GM12878 (cell line): ENCODE results near the gene LAMA4. TPM values are rescaled to one million over a fixed set of nuclear protein-coding genes. Genes with fewer than 3 reads are reported as not detected.

ENCODE experiments used
- ATAC-seq: fragments of 200-7000 bp; cut with Tn5 transposase; 3 replicates; pipeline ENCODE4 v1.9.1; 2020; ENCODE audit warnings: mild to moderate bottlenecking, moderate library complexity
- BruUV-seq: library from RNA; stranded (reverse); fragments of 400-500 nt; replicated peaks from 2 replicates; lab custom pipeline; 2021; lab: Mats Ljungman, UMichigan
- CTCF ChIA-PET: fragments of 300-600 bp; sonication (Branson Sonifier 250); formaldehyde crosslinking; extraction: SDS; loops from one replicate; lab custom pipeline; 2021; ENCODE audit warnings: inconsistent platforms; lab: Yijun Ruan, JAX
- POLR2A ChIA-PET: fragments of 350-600 bp; formaldehyde crosslinking; extraction: SDS; loops from one replicate; lab custom pipeline; 2021; ENCODE audit warnings: inconsistent platforms; lab: Charles Lee
- RAD21 ChIA-PET: fragments of 300-600 bp; sonication (Branson Sonifier 250); formaldehyde crosslinking; loops from one replicate; lab custom pipeline; 2023; ENCODE audit warnings: antibody characterized with exemption; ENCODE audit not compliant: unreplicated experiment; lab: Charles Lee
- SMC1A ChIA-PET: fragments of 300-600 bp; sonication (Branson Sonifier 250); formaldehyde crosslinking; loops from one replicate; lab custom pipeline; 2023; ENCODE audit not compliant: unreplicated experiment, uncharacterized antibody; lab: Charles Lee
- DNase-seq: peaks from one replicate; pipeline ENCODE4 v3.0.0-alpha.2; 2011; ENCODE audit warnings: low read depth, low spot score
- FAIRE-seq: peaks from 3 replicates; lab custom pipeline; 2011; peaks lifted over from hg19 to GRCh38; lab: Jason Lieb, UNC
- H2AFZ ChIP-seq: 2 replicates; pipeline ENCODE4 v1.6.0; 2011; ENCODE audit warnings: low read depth, low read length, control low read depth; ENCODE audit not compliant: control insufficient read depth
- H3K27ac ChIP-seq: 2 replicates; pipeline ENCODE4 v1.5.1; 2011; ENCODE audit warnings: control low read depth; ENCODE audit not compliant: control insufficient read depth, insufficient read depth
- H3K27me3 ChIP-seq, 2 experiments: replicated peaks in 1 of 2; 2 replicates each; pipeline versions ENCODE4 v1.6.0 to v1.6.1; 2011; ENCODE audit warnings: low read length in 1 of 2; ENCODE audit not compliant: control insufficient read depth in 2 of 2, insufficient read depth in 2 of 2
- H3K36me3 ChIP-seq, 2 experiments: 2 replicates each; pipeline ENCODE4 v1.5.1; 2011; ENCODE audit warnings: low read length in 1 of 2; ENCODE audit not compliant: control insufficient read depth in 2 of 2, insufficient read depth in 2 of 2
- H3K4me1 ChIP-seq: 2 replicates; pipeline ENCODE4 v1.6.1; 2011; ENCODE audit warnings: mild to moderate bottlenecking, low read length, moderate library complexity, mixed read lengths; ENCODE audit not compliant: control insufficient read depth, insufficient read depth
- H3K4me2 ChIP-seq: 2 replicates; pipeline ENCODE4 v1.6.0; 2011; ENCODE audit warnings: control low read depth; ENCODE audit not compliant: control insufficient read depth, insufficient read depth
- H3K4me3 ChIP-seq: fragments of 200-600 bp; sonication (generic); 2 replicates; pipeline ENCODE4 v1.5.1; 2016
- H3K79me2 ChIP-seq: 2 replicates; pipeline ENCODE4 v1.6.0; 2011; ENCODE audit warnings: low read length; ENCODE audit not compliant: control insufficient read depth, insufficient read depth
- H3K9ac ChIP-seq: 2 replicates; pipeline ENCODE4 v1.8.0; 2011; ENCODE audit warnings: low read length, control low read depth, mixed read lengths; ENCODE audit not compliant: control insufficient read depth, insufficient read depth
- H3K9me3 ChIP-seq: replicated peaks from 3 replicates; pipeline ENCODE4 v1.5.1; 2011; ENCODE audit warnings: mild to moderate bottlenecking, low read length; ENCODE audit not compliant: control insufficient read depth, insufficient read depth
- H4K20me1 ChIP-seq: 2 replicates; pipeline ENCODE4 v1.6.0; 2011; ENCODE audit not compliant: control insufficient read depth, insufficient read depth
- EGR1 ChIP-seq, 2 experiments: IDR thresholded peaks; 1 replicate in 1 of 2; 2 replicates in 1 of 2; pipeline ENCODE4 v1.6.1; 2011 to 2012; ENCODE audit warnings: low read depth in 2 of 2, low read length in 2 of 2, borderline replicate concordance in 1 of 2, mild to moderate bottlenecking in 1 of 2, moderate library complexity in 1 of 2
- JUNB ChIP-seq: IDR thresholded peaks from 2 replicates; pipeline ENCODE4 v1.6.1; 2016; ENCODE audit warnings: antibody characterized with exemption, mild to moderate bottlenecking
- KDM1A ChIP-seq: fragments of 200-600 bp; sonication (generic); IDR thresholded peaks from 2 replicates; pipeline ENCODE4 v1.6.1; 2016; ENCODE audit warnings: borderline replicate concordance
- MEF2A ChIP-seq: IDR thresholded peaks from 2 replicates; pipeline ENCODE4 v1.6.1; 2011; ENCODE audit warnings: low read depth, mild to moderate bottlenecking, low read length, moderate library complexity; ENCODE audit not compliant: insufficient read depth
- MYC ChIP-seq: IDR thresholded peaks from 2 replicates; pipeline ENCODE4 v1.6.1; 2011; ENCODE audit warnings: mild to moderate bottlenecking, low read length, moderate library complexity, inconsistent platforms; ENCODE audit not compliant: insufficient read depth, insufficient replicate concordance, insufficient read length, severe bottlenecking
- NRF1 ChIP-seq: conservative IDR thresholded peaks from 2 replicates; pipeline ENCODE4 v1.6.1; 2011; ENCODE audit warnings: mild to moderate bottlenecking, low read depth, low read length, improper control_type of control experiment
- POU2F2 ChIP-seq: IDR thresholded peaks from 3 replicates; pipeline ENCODE4 v1.6.1; 2011; ENCODE audit warnings: low read depth, mild to moderate bottlenecking, low read length, borderline replicate concordance
- SIX5 ChIP-seq: IDR thresholded peaks from 2 replicates; pipeline ENCODE4 v1.6.1; 2011; ENCODE audit warnings: mild to moderate bottlenecking, low read depth, low read length, moderate library complexity; ENCODE audit not compliant: severe bottlenecking
- STAT1 ChIP-seq: fragments of 450-650 bp; conservative IDR thresholded peaks from 2 replicates; pipeline ENCODE4 v1.6.1; 2014; ENCODE audit warnings: antibody characterized with exemption, mild to moderate bottlenecking
- TARDBP ChIP-seq: IDR thresholded peaks from 2 replicates; pipeline ENCODE4 v1.6.1; 2016; ENCODE audit warnings: borderline replicate concordance
- TCF12 ChIP-seq: IDR thresholded peaks from 2 replicates; pipeline ENCODE4 v1.6.1; 2011; ENCODE audit warnings: low read depth, mild to moderate bottlenecking, low read length
- ZBED1 ChIP-seq: IDR thresholded peaks from 2 replicates; pipeline ENCODE4 v1.6.1; 2016; ENCODE audit warnings: borderline replicate concordance
- whole genome bisulfite sequencing: methylation state at CpG from one replicate; pipeline ENCODE4 v1.1.6; 2016; ENCODE audit warnings: low lambda C conversion rate; ENCODE audit not compliant: insufficient replicate concordance, insufficient coverage; ENCODE audit errors: missing lambda C conversion rate; 5-methylcytosine and 5-hydroxymethylcytosine counted together
- in situ Hi-C: fragments of 300-500 bp; cut with MboI; formaldehyde crosslinking; loops from 9 replicates; pipeline ENCODE4 v1.14.3; 2018; ENCODE audit warnings: mixed read lengths
- intact Hi-C: fragments of 100-400 bp; cut with micrococcal nuclease; formaldehyde crosslinking; loops from one replicate; pipeline ENCODE4 v1.14.2; 2022; ENCODE audit not compliant: unreplicated experiment
- polyA plus RNA-seq, 11 experiments: library from polyadenylated mRNA; depleted of rRNA in 4 of 11; unstranded in 6 of 11; stranded (reverse) in 5 of 11; fragments of >200 nt; fragmentation: Nextera tagmentation in 4 of 11; fragmentation: Illumina TruSeq in 1 of 11; extraction: Ambion mirVana in 4 of 11; extraction: Trizol in 1 of 11; gene quantifications; 1 replicate in 1 of 11; 2 replicates in 10 of 11; pipeline versions ENCODE4 v1.2.1 to v1.2.3, GENCODE V29; 2011 to 2016; ENCODE audit warnings: inconsistent platforms in 2 of 11, missing spikeins in 2 of 11, low read depth in 1 of 11
- total RNA-seq, 4 experiments: library from RNA; depleted of rRNA in 3 of 4; stranded (reverse); fragments of >200 nt in 3 of 4; fragmentation: Illumina TruSeq in 1 of 4; extraction: Trizol in 1 of 4; gene quantifications; 2 replicates each; pipeline versions ENCODE4 v1.2.1 to v1.2.3, GENCODE V29; 2013 to 2021
- TF ChIP-seq, protein P1 (sequence below): IDR thresholded peaks from 2 replicates; pipeline ENCODE4 v1.6.1; 2011; ENCODE audit warnings: borderline replicate concordance, low read depth, mild to moderate bottlenecking, moderate library complexity, mixed read lengths, low read length; ENCODE audit not compliant: insufficient read depth; ENCODE audit errors: extremely low read length
- TF ChIP-seq, protein P2 (sequence below): IDR thresholded peaks from 2 replicates; pipeline ENCODE4 v1.6.1; 2011; ENCODE audit warnings: low read depth, low read length, improper control_type of control experiment, borderline replicate concordance
- TF ChIP-seq, protein P3 (sequence below): fragments of 450-650 bp; conservative IDR thresholded peaks from 2 replicates; pipeline ENCODE4 v1.6.1; 2017; ENCODE audit warnings: mild to moderate bottlenecking, moderate library complexity

Gene LAMA4
- total and polyA plus RNA-seq, 10 of the 15 experiments (the other 5 are each of a cell fraction or from before 2014, with no cell fraction given): 0.11 to 0.21 (median 0.14) TPM; not detected in 7

DNA sequence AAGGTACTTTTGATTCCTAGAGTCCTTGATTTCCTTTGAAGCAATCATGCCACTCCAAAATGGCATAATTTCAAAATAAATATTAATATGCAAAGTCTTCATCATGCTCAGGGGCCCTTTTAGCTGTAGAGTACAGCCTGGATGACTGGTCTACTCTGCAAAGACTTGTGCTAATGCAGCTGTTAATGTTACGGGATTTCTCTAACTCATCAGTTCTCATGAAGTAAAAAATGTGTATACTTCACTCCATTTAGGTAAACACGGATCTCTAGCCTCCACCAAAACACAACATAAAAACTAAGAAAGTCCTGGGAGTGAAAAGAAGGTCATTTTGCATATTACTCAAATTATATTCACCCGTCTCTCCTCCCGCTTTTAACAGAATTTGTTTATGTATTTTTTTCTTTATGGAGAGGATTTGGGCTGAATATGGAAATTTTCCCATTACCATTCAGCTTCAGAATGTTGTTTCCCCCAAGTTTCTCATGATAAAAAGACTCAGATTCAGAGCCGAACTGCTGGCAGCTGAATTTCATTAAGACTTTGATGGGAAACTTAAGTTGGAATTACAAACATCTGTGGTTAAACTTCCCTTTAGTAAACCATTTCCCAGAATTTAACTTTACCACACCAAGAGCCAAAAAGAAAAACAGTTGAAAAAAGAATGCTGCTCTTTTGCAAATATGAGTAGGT, 8.7 kb downstream of the LAMA4 start:
- no peak overlapping the region for H3K4me3 ChIP-seq
- no peak for FAIRE-seq
- no peak overlapping the region for H3K27ac ChIP-seq
- H3K79me2 ChIP-seq: no peaks in the 10 kb centered on the region
- SMC1A ChIA-PET: interaction anchor here (1.2 kb wide), 1 partner anchor 9 kb away, joined by 4 read pairs; no protein-coding TSS in a partner anchor
- ATAC-seq: no peak
- BruUV-seq: no TSS peak
- WGBS: 24% methylated on average over 5 of the region's 5 CpGs
- H3K9ac ChIP-seq: no peak overlapping the region
- no peak overlapping the region for H2AFZ ChIP-seq
- POLR2A ChIA-PET: no interaction called here
- CTCF ChIA-PET: interaction anchor here (1.6 kb wide), 1 partner anchor 10 kb away, joined by 4 read pairs; no protein-coding TSS in a partner anchor
- H3K4me1 ChIP-seq: no peaks in the 10 kb centered on the region
- DNase-seq: no peak
- intact Hi-C loops (no loop called here), in situ Hi-C loops (no loop called here)
- H4K20me1 ChIP-seq: no peaks in the 10 kb centered on the region
- H3K9me3 ChIP-seq: no peaks in the 10 kb centered on the region
- RAD21 ChIA-PET: no interaction called here
- H3K4me2 ChIP-seq: no peak overlapping the region
- peaks cover 0 to 2% of the 10 kb centered on the region in 2 experiments; a peak in 1 of 4 replicates for H3K27me3 ChIP-seq
- TF ChIP-seq STAT1: no peak
- TF ChIP-seq, protein P1, sequence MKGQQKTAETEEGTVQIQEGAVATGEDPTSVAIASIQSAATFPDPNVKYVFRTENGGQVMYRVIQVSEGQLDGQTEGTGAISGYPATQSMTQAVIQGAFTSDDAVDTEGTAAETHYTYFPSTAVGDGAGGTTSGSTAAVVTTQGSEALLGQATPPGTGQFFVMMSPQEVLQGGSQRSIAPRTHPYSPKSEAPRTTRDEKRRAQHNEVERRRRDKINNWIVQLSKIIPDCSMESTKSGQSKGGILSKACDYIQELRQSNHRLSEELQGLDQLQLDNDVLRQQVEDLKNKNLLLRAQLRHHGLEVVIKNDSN: no peak
- TF ChIP-seq SIX5: no peak
- TF ChIP-seq, protein P2, sequence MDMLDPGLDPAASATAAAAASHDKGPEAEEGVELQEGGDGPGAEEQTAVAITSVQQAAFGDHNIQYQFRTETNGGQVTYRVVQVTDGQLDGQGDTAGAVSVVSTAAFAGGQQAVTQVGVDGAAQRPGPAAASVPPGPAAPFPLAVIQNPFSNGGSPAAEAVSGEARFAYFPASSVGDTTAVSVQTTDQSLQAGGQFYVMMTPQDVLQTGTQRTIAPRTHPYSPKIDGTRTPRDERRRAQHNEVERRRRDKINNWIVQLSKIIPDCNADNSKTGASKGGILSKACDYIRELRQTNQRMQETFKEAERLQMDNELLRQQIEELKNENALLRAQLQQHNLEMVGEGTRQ: no peak
- TF ChIP-seq POU2F2: no peak
- TF ChIP-seq ZBED1: no peak
- no peak for TF ChIP-seq JUNB
- no peak for TF ChIP-seq MEF2A
- TF ChIP-seq, protein P3, sequence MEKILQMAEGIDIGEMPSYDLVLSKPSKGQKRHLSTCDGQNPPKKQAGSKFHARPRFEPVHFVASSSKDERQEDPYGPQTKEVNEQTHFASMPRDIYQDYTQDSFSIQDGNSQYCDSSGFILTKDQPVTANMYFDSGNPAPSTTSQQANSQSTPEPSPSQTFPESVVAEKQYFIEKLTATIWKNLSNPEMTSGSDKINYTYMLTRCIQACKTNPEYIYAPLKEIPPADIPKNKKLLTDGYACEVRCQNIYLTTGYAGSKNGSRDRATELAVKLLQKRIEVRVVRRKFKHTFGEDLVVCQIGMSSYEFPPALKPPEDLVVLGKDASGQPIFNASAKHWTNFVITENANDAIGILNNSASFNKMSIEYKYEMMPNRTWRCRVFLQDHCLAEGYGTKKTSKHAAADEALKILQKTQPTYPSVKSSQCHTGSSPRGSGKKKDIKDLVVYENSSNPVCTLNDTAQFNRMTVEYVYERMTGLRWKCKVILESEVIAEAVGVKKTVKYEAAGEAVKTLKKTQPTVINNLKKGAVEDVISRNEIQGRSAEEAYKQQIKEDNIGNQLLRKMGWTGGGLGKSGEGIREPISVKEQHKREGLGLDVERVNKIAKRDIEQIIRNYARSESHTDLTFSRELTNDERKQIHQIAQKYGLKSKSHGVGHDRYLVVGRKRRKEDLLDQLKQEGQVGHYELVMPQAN: no peak
- no peak for TF ChIP-seq KDM1A
- TF ChIP-seq NRF1: no peak
- TF ChIP-seq TCF12: no peak
- TF ChIP-seq MYC: no peak
- TF ChIP-seq TARDBP: no peak
- no peak for TF ChIP-seq EGR1 (IDR thresholded peaks at IDR 0.05; ENCODE audit: borderline replicate concordance in 1 of 2, low read depth in 2 of 2, low read length in 2 of 2)
- no peaks in the 10 kb centered on the region for H3K36me3 ChIP-seq
